Measurements from ENCODE around the gene PI3. TPM values are rescaled to one million over a fixed set of nuclear protein-coding genes. Genes with fewer than 3 reads are reported as not detected.
"Not testable (repeated sequence)": the region's sequence is repeated elsewhere in the genome, so short reads cannot be mapped to it uniquely, and the experiment has no call there.

The PI3 gene, protein sequence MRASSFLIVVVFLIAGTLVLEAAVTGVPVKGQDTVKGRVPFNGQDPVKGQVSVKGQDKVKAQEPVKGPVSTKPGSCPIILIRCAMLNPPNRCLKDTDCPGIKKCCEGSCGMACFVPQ
- total RNA-seq (2014; rRNA removed; shearing (Covaris generic); ENCODE audit: low replicate concordance) = not detected in 2 replicates

GRCh38 chr20:45174434-45175364 lies at the start of gene PI3:
Gene PI3, plus strand, starts transcription at chr20:45174902. Its CDS starts 21 bp downstream, at chr20:45174923.
- in situ Hi-C loops (cut with HindIII; ENCODE audit: low pct_unique_long_range_greater_than_20kb, low sequenced_read_pairs) = no loop called here
- DNase-seq (ENCODE audit: low read depth) = peak; percentile 52

GRCh38 chr20:45128099-45128498 lies 46.6 kb upstream of the PI3 start:
- in situ Hi-C loops (cut with HindIII; ENCODE audit: low pct_unique_long_range_greater_than_20kb, low sequenced_read_pairs) = no loop called here
- peak; percentile 67 for DNase-seq (ENCODE audit: low read depth)

DNA sequence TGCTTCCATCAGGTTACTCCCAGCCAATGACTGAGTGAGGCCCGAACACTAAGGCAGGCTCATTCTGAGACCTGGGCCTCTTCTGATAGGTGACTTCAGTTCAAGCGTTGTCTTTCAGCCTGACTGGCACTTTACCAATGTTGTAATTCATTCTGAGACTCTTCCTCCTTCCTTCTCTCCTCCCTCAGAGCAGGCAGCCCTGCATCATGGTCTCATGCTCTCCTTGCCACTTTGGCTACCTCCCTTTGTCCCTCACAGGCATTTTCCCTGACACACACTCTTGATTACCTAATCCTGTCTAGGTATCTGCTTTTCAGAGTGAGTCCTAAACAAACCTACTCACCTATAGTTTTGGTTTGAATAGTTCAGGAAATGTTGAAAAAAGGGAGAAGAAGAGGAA lies 37.8 kb upstream of the PI3 start:
- in situ Hi-C loops (cut with HindIII; ENCODE audit: low pct_unique_long_range_greater_than_20kb, low sequenced_read_pairs) = no loop called here
- DNase-seq (ENCODE audit: low read depth) = no peak

- in situ Hi-C loops (cut with HindIII; ENCODE audit: low pct_unique_long_range_greater_than_20kb, low sequenced_read_pairs) = no loop called here
- peak; percentile 31 for DNase-seq (ENCODE audit: low read depth)
These were observed 36.0 kb upstream of the PI3 start for GRCh38 chr20:45138561-45139300.

DNA sequence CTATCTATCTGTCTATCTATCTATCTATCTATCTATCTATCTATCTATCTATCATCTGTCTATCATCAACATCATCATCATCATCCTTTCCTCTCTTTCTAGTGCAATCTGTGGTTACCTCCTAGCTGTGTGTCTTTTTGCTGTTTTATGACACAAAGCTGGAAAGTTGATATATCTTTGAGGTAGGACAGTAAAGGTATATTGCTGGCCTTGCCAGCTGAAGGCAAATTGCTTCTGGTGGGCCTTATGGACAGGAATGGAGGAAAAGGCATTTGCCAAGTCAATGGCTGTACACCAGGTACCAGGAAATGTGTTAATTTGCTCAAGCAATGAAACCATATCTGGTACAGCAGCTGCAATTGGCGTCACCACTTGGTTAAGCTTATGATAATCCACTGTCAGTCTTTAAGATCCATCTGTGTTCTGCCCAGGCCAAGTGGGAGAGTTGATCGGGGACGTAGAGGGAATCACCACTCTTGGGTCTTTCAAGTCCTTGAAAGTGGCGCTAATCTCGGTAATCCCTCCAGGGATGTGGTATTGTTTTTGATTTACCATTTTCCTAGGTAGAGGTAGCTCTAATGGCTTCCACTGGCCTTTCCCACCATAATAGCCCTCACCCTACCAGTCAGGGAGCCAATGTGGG lies 34.8 kb upstream of the PI3 start:
- in situ Hi-C loops (cut with HindIII; ENCODE audit: low pct_unique_long_range_greater_than_20kb, low sequenced_read_pairs); DNase-seq (ENCODE audit: low read depth): not testable (repeated sequence)

DNA sequence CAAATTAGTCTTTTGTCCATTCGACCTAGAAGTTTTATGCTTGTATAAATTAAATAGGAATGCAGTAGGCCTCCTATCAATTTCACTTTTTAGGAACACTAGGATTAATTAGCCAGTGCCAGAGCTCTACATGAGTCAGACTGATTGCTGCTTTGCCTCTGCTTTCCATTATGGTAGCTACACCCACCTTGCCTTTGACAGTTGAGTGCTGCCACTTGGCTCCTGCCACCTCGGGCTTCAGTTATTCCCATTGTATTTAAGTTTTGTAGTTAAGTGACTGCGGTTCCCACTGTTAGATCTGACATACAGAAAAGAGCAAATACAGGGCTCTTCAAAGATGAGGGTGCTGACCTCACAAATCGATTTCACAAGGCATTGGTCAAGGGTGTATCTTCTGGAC lies 33.9 kb upstream of the PI3 start:
- in situ Hi-C loops (cut with HindIII; ENCODE audit: low pct_unique_long_range_greater_than_20kb, low sequenced_read_pairs) = no loop called here
- DNase-seq (ENCODE audit: low read depth) = no peak

- in situ Hi-C loops (cut with HindIII; ENCODE audit: low pct_unique_long_range_greater_than_20kb, low sequenced_read_pairs) = no loop called here
These were observed 25.6 kb upstream of the PI3 start for GRCh38 chr20:45149062-45149461.

DNA sequence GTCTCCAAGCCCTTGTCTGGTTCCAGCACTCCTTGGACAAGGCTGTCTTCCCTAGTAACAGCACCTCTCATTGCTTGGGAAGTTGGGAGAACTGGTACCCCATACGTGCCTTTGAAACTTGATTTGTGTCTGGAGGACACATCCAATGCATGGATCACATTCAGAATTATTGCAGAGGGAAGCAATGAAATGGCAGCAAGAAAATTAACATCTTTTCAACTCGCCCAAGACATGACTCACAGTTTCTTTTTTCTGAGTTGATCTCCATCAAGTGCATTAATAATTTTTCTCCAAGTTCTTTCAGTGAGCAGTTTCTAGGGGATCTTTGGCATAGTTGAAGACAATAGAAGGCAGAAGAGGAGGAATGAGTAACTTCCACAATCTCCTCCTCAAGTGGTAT lies 22.3 kb upstream of the PI3 start:
- in situ Hi-C loops (cut with HindIII; ENCODE audit: low pct_unique_long_range_greater_than_20kb, low sequenced_read_pairs) = no loop called here
- no peak for DNase-seq (ENCODE audit: low read depth)

More at GRCh38 chr20:45149062-45149461, 25.6 kb upstream of the PI3 start:
- no peak for DNase-seq (ENCODE audit: low read depth)

DNA sequence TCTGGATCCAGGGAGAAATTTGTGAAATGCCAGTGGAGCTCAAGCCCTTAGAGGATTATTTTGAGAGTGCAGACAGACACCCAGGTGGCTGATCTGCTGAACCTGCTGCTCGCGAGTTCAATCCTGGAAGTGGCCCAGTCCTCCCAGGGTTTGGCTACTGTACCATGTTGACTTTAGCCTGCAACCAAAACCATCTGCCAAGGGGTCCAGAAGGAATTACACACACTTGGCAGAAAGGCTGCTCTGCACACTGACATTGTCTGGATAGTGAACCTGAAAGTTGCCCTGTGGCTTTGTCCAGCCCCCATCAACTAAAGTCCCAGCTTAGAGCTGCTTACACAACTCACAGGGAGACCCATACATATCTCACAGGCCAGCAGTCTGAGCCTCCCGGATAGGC lies 21.6 kb upstream of the PI3 start:
- in situ Hi-C loops (cut with HindIII; ENCODE audit: low pct_unique_long_range_greater_than_20kb, low sequenced_read_pairs) = no loop called here
- no peak for DNase-seq (ENCODE audit: low read depth)

DNA sequence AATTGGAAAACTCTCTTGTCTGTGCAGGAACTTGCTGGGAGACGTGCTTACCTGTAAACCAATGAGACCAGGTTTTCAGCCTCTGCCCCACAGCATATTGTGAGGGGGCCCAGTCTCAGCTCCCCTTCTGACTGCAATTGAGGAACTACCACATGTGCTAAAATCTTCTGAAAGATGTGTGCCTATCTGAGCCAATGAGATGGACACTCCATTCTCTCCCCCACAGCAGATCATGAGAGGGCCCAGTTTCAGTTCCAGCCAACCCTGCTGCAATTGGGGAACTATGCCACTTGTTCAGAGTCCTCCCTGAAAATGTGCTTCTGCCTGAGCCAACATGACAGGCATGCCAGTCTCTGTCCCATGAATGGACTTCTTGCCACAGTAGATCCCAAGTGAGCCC lies 20.9 kb upstream of the PI3 start:
- no peak for DNase-seq (ENCODE audit: low read depth)
- in situ Hi-C loops (cut with HindIII; ENCODE audit: low pct_unique_long_range_greater_than_20kb, low sequenced_read_pairs) = no loop called here

GRCh38 chr20:45154183-45154582 lies 20.5 kb upstream of the PI3 start:
- DNase-seq (ENCODE audit: low read depth) = no peak
- in situ Hi-C loops (cut with HindIII; ENCODE audit: low pct_unique_long_range_greater_than_20kb, low sequenced_read_pairs) = no loop called here

DNA sequence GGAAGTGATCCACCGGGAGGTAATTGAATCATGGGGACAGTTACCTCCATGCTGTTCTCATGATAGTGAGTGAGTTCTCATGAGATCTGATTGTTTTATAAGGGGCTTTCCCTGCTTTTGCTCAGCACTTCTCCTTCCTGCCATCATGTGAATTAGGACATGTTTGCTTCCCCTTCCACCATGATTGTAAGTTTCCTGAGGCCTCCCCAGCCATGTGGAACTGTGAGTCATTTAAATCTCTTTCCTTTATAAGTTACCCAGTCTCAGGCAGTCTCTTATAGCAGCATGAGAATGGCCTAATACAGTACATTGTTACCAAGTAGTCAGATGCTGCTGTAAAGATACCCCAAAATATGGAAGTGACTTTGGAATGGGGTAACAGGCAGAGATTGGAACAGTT lies 19.9 kb upstream of the PI3 start:
- in situ Hi-C loops (cut with HindIII; ENCODE audit: low pct_unique_long_range_greater_than_20kb, low sequenced_read_pairs); DNase-seq (ENCODE audit: low read depth): not testable (repeated sequence)

DNA sequence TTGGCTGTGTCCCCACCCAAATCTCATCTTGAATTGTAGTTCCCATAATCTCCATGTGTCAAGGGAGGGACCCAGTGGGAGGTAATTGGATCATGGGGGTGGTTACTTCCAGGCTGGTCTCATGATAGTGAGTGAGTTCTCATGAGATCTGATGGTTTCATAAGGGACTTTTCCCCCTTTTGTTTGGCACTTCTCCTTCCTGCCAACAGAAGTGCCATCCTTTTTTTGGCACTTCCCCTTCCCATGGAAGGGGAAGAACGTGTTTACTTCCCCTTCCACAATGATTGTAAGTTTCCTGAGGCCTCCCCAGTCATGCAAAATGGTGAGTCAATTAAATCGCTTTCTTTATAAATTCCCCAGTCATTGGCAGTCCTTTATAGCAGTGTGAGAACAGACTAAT lies 18.0 kb upstream of the PI3 start:
- in situ Hi-C loops (cut with HindIII; ENCODE audit: low pct_unique_long_range_greater_than_20kb, low sequenced_read_pairs) = no loop called here
- DNase-seq (ENCODE audit: low read depth) = no peak

DNA sequence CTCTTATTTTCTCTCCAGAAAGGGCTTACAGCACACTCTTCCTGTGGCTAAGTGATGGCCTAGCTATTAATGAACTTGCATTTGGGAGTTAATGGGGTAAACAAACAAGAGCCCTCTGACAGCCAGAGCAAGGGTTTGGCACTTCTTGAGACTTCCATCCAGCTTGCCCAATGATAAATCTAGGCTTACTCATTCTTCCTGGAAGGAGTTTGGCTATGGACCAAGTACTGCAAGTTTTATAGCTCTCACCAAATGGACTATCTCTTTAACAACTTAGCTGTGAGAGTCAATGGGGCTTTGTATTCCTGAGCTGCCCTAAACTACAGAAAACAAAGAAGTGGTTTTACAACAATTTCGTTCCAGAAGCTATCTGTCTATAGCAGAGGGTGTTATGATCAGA lies 16.7 kb upstream of the PI3 start:
- DNase-seq (ENCODE audit: low read depth) = no peak
- in situ Hi-C loops (cut with HindIII; ENCODE audit: low pct_unique_long_range_greater_than_20kb, low sequenced_read_pairs) = no loop called here

DNA sequence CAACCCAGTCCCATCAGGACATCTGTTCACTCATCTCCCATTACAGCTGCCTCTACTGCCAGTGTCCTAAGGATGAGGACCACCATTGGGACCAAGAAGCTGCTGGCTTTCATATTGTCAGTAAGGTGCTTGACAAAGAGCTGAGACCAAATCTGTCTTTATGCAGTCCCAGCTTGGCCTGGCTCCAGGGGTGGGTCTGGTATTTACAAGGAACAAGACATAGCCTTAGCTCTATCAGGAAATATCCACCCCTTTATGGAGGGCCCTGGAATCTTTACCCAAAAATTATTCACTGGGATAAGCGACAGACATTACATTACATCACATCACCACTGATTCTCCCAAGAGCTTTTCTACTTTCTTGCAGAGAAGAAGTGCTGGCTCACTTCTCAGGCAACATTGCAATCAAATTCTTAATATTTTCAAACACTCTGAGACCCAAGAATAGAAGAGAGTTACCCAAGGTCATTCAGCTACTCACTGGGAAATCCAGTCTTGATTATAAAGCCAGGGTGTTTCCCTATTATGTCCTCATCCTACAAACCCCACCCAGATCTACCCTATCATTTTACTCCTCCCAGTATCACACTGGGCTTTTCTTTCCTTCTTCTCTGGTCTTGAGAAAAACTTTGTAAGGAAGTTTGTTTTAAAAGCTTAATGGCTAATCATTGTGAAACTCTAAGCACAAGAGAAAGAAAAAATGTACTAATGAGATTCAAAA lies 11.5 kb upstream of the PI3 start:
- no peak for DNase-seq (ENCODE audit: low read depth)
- in situ Hi-C loops (cut with HindIII; ENCODE audit: low pct_unique_long_range_greater_than_20kb, low sequenced_read_pairs) = no loop called here

DNA sequence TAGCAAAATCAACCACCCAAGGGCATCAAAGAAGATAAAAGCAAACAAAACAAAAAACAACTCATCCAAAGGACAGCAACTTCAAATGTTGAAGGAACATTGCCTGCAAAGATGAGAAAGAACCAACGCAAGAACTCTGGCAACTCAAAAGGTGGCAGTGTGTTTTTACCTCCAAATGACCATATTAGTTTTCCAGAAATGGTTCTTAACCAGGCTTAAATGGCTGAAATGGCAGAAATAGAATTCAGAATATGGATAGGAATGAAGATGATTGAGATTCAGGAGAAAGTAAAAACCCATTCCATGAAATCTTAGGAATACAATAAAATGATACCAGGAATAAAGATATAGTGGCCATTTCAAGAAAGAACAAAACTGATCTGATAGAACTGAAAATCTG lies 9.8 kb upstream of the PI3 start:
- no peak for DNase-seq (ENCODE audit: low read depth)
- in situ Hi-C loops (cut with HindIII; ENCODE audit: low pct_unique_long_range_greater_than_20kb, low sequenced_read_pairs) = no loop called here

DNA sequence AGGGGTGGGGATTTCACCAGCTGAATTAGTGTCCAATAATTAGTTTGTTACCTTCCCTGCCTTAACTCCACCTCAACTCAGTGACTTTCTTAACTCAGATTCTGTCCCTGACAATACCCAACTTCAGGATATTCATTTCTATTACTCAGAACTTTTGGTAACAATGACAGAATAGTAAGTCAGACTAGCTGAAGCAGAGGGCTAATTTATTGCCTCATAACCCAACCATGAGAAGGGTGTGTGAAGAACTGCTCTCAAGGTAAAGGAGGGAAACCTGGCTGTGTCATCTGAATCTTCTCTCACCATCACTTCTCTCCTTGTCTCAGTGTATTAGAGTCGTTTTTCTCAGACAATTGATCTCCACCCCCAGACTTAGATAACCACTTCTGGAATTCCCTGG lies 1.2 kb upstream of the PI3 start:
- in situ Hi-C loops (cut with HindIII; ENCODE audit: low pct_unique_long_range_greater_than_20kb, low sequenced_read_pairs) = no loop called here
- no peak for DNase-seq (ENCODE audit: low read depth)

Measured in Caki2 (cell line).